ENCODE measurements around the gene KRT72.

The KRT72 gene

GRCh38 chr12:52579468-52580465, 21.5 kb downstream of the KRT72 start:
- Histone ChIP-seq H3K4me3 (ENCODE audit: low read depth, low read length) (no peak overlapping the region), H3K27me3 (ENCODE audit: insufficient read depth, low read length) (peaks cover 6% of the 10 kb centered on the region; the same call in 1 of the 2 replicates), H3K79me2 (ENCODE audit: control insufficient read depth, insufficient read depth, low read length, unreplicated experiment) (no peaks in the 10 kb centered on the region), H3K27ac (ENCODE audit: low read depth, low read length) (no peak overlapping the region), H3K36me3 (ENCODE audit: insufficient read depth, low read length) (no peaks in the 10 kb centered on the region), H3K4me1 (ENCODE audit: control insufficient read depth, insufficient read depth, low read length, unreplicated experiment) (no peaks in the 10 kb centered on the region), H2AFZ (ENCODE audit: low read length, unreplicated experiment) (no peak overlapping the region)

GRCh38 chr12:52578469-52578868, 22.8 kb downstream of the KRT72 start:
- H2AFZ ChIP-seq (ENCODE audit: low read length, unreplicated experiment) = no peak overlapping the region
- H3K27ac ChIP-seq (ENCODE audit: low read depth, low read length) = no peak overlapping the region
- H3K79me2 ChIP-seq (ENCODE audit: control insufficient read depth, insufficient read depth, low read length, unreplicated experiment) = no peaks in the 10 kb centered on the region
- H3K4me3 ChIP-seq (ENCODE audit: low read depth, low read length) = no peak overlapping the region
- no peaks in the 10 kb centered on the region for H3K36me3 ChIP-seq (ENCODE audit: insufficient read depth, low read length)
- peaks cover 13% of the 10 kb centered on the region; the same call in 1 of the 2 replicates for H3K27me3 ChIP-seq (ENCODE audit: insufficient read depth, low read length)
- H3K4me1 ChIP-seq (ENCODE audit: control insufficient read depth, insufficient read depth, low read length, unreplicated experiment) = no peaks in the 10 kb centered on the region

DNA sequence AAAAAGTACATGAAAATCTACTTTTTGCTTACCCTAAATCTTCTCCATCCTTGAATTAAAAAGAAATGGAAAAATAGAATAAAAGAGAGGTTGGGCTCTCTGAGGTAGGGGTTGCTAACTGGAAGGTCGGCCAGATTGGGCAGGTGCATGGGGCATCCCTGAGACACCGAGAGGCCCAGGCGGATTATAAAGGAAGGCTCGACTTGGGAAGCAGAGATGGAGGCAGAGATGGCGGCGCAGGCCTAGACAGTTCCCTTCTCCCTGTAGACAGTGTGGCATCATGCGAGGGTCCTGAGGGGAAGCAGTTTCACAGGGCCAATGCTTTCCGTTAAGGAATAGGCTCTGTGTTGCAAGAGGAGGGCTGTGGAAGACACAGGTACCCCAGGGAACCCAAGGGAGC, 23.9 kb downstream of the KRT72 start:
- Histone ChIP-seq H3K4me1 (ENCODE audit: control insufficient read depth, insufficient read depth, low read length, unreplicated experiment) (no peaks in the 10 kb centered on the region), H3K27ac (ENCODE audit: low read depth, low read length) (no peak overlapping the region), H3K4me3 (ENCODE audit: low read depth, low read length) (no peak overlapping the region), H3K36me3 (ENCODE audit: insufficient read depth, low read length) (no peaks in the 10 kb centered on the region), H3K79me2 (ENCODE audit: control insufficient read depth, insufficient read depth, low read length, unreplicated experiment) (no peaks in the 10 kb centered on the region), H3K27me3 (ENCODE audit: insufficient read depth, low read length) (peaks cover 21% of the 10 kb centered on the region), H2AFZ (ENCODE audit: low read length, unreplicated experiment) (no peak overlapping the region)

DNA sequence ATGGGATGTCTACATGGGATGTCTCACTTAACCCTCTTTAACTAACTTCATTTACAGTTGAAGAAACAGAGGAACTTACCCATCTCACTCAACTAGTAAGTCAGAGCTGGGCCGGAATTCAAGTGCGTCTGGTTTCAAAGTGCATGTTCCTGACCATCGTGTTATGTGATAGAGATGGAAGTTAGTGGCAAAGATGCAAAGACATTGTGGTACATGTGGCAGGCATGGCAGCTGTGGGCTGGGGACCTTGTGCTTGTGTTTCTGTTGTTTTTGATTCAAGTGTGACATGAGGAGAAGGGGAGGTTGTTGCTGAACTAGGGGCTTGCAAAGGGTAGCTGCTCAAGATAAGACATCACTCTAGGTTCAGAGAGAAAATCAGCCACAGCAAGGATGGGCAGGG, 25.3 kb downstream of the KRT72 start:
- Histone ChIP-seq H3K27me3 (ENCODE audit: insufficient read depth, low read length) (peaks cover 35% of the 10 kb centered on the region), H2AFZ (ENCODE audit: low read length, unreplicated experiment) (no peak overlapping the region)

GRCh38 chr12:52575256-52575655, 26.0 kb downstream of the KRT72 start:
- peaks cover 42% of the 10 kb centered on the region for H3K27me3 ChIP-seq (ENCODE audit: insufficient read depth, low read length)
- no peaks in the 10 kb centered on the region for H3K36me3 ChIP-seq (ENCODE audit: insufficient read depth, low read length)
- H2AFZ ChIP-seq (ENCODE audit: low read length, unreplicated experiment) = no peak overlapping the region
- H3K4me3 ChIP-seq (ENCODE audit: low read depth, low read length) = no peak overlapping the region
- no peaks in the 10 kb centered on the region for H3K79me2 ChIP-seq (ENCODE audit: control insufficient read depth, insufficient read depth, low read length, unreplicated experiment)
- H3K27ac ChIP-seq (ENCODE audit: low read depth, low read length) = no peak overlapping the region
- H3K4me1 ChIP-seq (ENCODE audit: control insufficient read depth, insufficient read depth, low read length, unreplicated experiment) = no peaks in the 10 kb centered on the region

More for the DNA sequence above, 25.3 kb downstream of the KRT72 start:
- Histone ChIP-seq H3K36me3 (ENCODE audit: insufficient read depth, low read length) (no peaks in the 10 kb centered on the region), H3K79me2 (ENCODE audit: control insufficient read depth, insufficient read depth, low read length, unreplicated experiment) (no peaks in the 10 kb centered on the region), H3K4me1 (ENCODE audit: control insufficient read depth, insufficient read depth, low read length, unreplicated experiment) (no peaks in the 10 kb centered on the region), H3K27ac (ENCODE audit: low read depth, low read length) (no peak overlapping the region), H3K4me3 (ENCODE audit: low read depth, low read length) (no peak overlapping the region)

DNA sequence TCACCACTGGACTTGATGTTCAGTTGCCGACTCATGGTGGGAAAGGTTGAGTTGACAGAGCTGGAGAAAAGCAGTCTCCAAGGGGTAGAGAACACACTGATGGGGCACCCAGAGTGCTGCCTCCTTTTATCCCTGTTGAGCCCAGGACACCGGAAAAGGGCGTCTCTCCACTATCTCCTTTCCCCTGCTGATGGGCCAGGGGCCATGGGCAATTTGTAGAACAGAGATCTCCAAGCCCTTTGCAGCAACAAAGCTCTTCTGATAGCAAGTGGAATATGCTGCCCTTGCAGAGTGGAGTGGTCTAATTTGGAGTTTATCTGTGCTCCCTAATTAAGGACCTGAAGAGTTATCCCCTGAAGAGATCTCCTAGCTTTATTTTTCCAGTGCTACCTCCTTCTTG, 27.5 kb downstream of the KRT72 start, which contains the start of gene KRT74:
TSS of gene KRT74 (minus strand) at position 101 of the 400 bp plus-strand sequence. CDS start at position 35, 66 bp downstream.
- H3K4me3 ChIP-seq (ENCODE audit: low read depth, low read length) = no peak within 1 kb of the TSS
- no peaks in the 10 kb centered on the region for H3K36me3 ChIP-seq (ENCODE audit: insufficient read depth, low read length)
- H2AFZ ChIP-seq (ENCODE audit: low read length, unreplicated experiment) = no peak within 1 kb of the TSS
- no peaks in the 10 kb centered on the region for H3K4me1 ChIP-seq (ENCODE audit: control insufficient read depth, insufficient read depth, low read length, unreplicated experiment)
- no peak within 1 kb of the TSS for H3K27ac ChIP-seq (ENCODE audit: low read depth, low read length)
- no peaks in the 10 kb centered on the region for H3K79me2 ChIP-seq (ENCODE audit: control insufficient read depth, insufficient read depth, low read length, unreplicated experiment)
- H3K27me3 ChIP-seq (ENCODE audit: insufficient read depth, low read length) = peaks cover 51% of the 10 kb centered on the region

DNA sequence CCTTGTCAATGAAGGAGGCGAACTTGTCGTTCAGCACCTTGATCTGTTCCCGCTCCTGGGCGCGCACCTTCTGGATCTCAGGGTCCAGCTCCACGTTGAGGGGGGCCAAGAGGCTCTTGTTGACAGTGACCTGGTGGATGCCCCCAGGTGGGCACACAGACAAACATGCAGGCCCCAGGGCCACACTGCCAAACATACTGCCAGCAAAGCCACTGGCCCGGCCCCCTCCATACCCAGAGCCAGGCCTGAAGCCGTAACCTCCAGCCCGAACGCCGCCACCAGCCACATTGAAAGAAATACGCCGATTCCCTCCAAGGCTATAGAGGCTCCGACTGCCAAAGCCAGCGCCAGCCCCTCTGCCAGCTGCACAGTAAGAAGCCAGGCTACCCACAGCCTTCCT, 28.0 kb downstream of the KRT72 start:
- H2AFZ ChIP-seq (ENCODE audit: low read length, unreplicated experiment) = no peak overlapping the region
- no peaks in the 10 kb centered on the region for H3K79me2 ChIP-seq (ENCODE audit: control insufficient read depth, insufficient read depth, low read length, unreplicated experiment)
- H3K36me3 ChIP-seq (ENCODE audit: insufficient read depth, low read length) = no peaks in the 10 kb centered on the region
- H3K4me3 ChIP-seq (ENCODE audit: low read depth, low read length) = no peak overlapping the region
- H3K27me3 ChIP-seq (ENCODE audit: insufficient read depth, low read length) = peaks cover 51% of the 10 kb centered on the region
- no peak overlapping the region for H3K27ac ChIP-seq (ENCODE audit: low read depth, low read length)
- H3K4me1 ChIP-seq (ENCODE audit: control insufficient read depth, insufficient read depth, low read length, unreplicated experiment) = no peaks in the 10 kb centered on the region

GRCh38 chr12:52570511-52570910, 30.8 kb downstream of the KRT72 start:
- no peak overlapping the region for H2AFZ ChIP-seq (ENCODE audit: low read length, unreplicated experiment)
- no peaks in the 10 kb centered on the region for H3K36me3 ChIP-seq (ENCODE audit: insufficient read depth, low read length)
- H3K4me1 ChIP-seq (ENCODE audit: control insufficient read depth, insufficient read depth, low read length, unreplicated experiment) = no peaks in the 10 kb centered on the region
- H3K27me3 ChIP-seq (ENCODE audit: insufficient read depth, low read length) = peaks cover 71% of the 10 kb centered on the region
- no peaks in the 10 kb centered on the region for H3K79me2 ChIP-seq (ENCODE audit: control insufficient read depth, insufficient read depth, low read length, unreplicated experiment)
- H3K27ac ChIP-seq (ENCODE audit: low read depth, low read length) = no peak overlapping the region
- H3K4me3 ChIP-seq (ENCODE audit: low read depth, low read length) = no peak overlapping the region

DNA sequence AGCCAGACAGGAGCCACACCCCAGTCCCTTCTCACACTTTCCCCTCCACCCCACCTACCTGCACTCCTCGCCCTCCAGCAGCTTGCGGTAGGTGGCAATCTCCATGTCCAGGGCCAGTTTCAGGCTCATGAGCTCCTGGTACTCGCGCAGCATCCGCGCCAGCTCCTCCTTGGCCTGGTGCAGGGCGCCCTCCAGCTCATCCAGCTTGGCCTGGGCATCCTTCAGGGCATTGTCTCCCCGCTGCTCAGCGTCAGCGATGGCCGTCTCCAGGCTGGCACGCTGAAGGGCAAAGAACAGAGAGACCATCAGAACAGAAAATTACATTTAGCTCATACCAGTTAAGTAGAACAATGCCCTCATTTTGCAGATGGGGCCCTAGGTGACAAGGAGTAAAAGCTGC, 33.2 kb downstream of the KRT72 start:
- Histone ChIP-seq H3K36me3 (ENCODE audit: insufficient read depth, low read length) (no peaks in the 10 kb centered on the region), H3K79me2 (ENCODE audit: control insufficient read depth, insufficient read depth, low read length, unreplicated experiment) (no peaks in the 10 kb centered on the region), H3K4me3 (ENCODE audit: low read depth, low read length) (no peak overlapping the region), H2AFZ (ENCODE audit: low read length, unreplicated experiment) (no peak overlapping the region), H3K27ac (ENCODE audit: low read depth, low read length) (no peak overlapping the region), H3K4me1 (ENCODE audit: control insufficient read depth, insufficient read depth, low read length, unreplicated experiment) (no peaks in the 10 kb centered on the region), H3K27me3 (ENCODE audit: insufficient read depth, low read length) (peaks cover 88% of the 10 kb centered on the region)

GRCh38 chr12:52566847-52567291, 34.4 kb downstream of the KRT72 start:
- Histone ChIP-seq H3K36me3 (ENCODE audit: insufficient read depth, low read length) (no peaks in the 10 kb centered on the region), H3K4me1 (ENCODE audit: control insufficient read depth, insufficient read depth, low read length, unreplicated experiment) (no peaks in the 10 kb centered on the region), H3K4me3 (ENCODE audit: low read depth, low read length) (no peak overlapping the region), H3K27me3 (ENCODE audit: insufficient read depth, low read length) (peaks cover 84% of the 10 kb centered on the region), H3K27ac (ENCODE audit: low read depth, low read length) (no peak overlapping the region), H2AFZ (ENCODE audit: low read length, unreplicated experiment) (no peak overlapping the region), H3K79me2 (ENCODE audit: control insufficient read depth, insufficient read depth, low read length, unreplicated experiment) (no peaks in the 10 kb centered on the region)

DNA sequence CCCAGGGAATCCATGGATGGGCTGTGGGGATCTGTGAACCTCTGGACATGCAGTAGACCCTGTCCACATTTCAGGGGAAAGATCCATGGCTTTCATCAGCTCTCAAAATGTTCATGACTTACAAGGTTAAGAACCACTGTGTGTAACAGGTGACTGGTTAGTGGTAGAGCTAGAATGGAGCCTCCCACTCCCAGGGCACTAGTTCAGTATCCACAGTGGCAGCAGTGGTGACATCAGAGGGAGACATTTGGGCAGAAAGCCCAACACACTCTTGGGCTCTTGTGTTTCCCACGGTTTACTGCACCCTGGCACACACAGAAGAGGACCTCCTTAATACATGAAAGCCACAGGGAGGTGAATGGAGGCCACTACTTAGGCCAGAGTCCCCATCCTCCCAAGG, 36.7 kb downstream of the KRT72 start:
- no peaks in the 10 kb centered on the region for H3K79me2 ChIP-seq (ENCODE audit: control insufficient read depth, insufficient read depth, low read length, unreplicated experiment)
- no peaks in the 10 kb centered on the region for H3K4me1 ChIP-seq (ENCODE audit: control insufficient read depth, insufficient read depth, low read length, unreplicated experiment)
- H3K27ac ChIP-seq (ENCODE audit: low read depth, low read length) = no peak overlapping the region
- no peak overlapping the region for H3K4me3 ChIP-seq (ENCODE audit: low read depth, low read length)
- H2AFZ ChIP-seq (ENCODE audit: low read length, unreplicated experiment) = no peak overlapping the region
- H3K36me3 ChIP-seq (ENCODE audit: insufficient read depth, low read length) = no peaks in the 10 kb centered on the region
- peaks cover 83% of the 10 kb centered on the region for H3K27me3 ChIP-seq (ENCODE audit: insufficient read depth, low read length)

Measured in ACC112 (cell line).